ENCODE data around the gene BCAN.
"Not testable (repeated sequence)": the region's sequence is repeated elsewhere in the genome, so short reads cannot be mapped to it uniquely, and the experiment has no call there.

Gene BCAN

GRCh38 chr1:156629823-156630449 lies 12.0 kb upstream of the BCAN start:
- Histone ChIP-seq H3K9me3 (no peaks in the 10 kb centered on the region), H3K27me3 (peaks cover 9% of the 10 kb centered on the region), H3K36me3 (no peaks in the 10 kb centered on the region), H3K4me1 (peaks cover 8% of the 10 kb centered on the region), H3K4me3 (ENCODE audit: low read depth, low read length) (no peak overlapping the region)
- no peak for DNase-seq
- no peak for TF ChIP-seq CTCF (IDR thresholded peaks at IDR 0.05; ENCODE audit: low read depth, low read length)

GRCh38 chr1:156631152-156631551 lies 10.8 kb upstream of the BCAN start:
- not testable (repeated sequence) for H3K36me3 ChIP-seq; H3K4me3 ChIP-seq (ENCODE audit: low read depth, low read length); H3K27me3 ChIP-seq; H3K4me1 ChIP-seq; H3K9me3 ChIP-seq; DNase-seq

GRCh38 chr1:156632355-156632754 lies 9.6 kb upstream of the BCAN start:
- Histone ChIP-seq H3K4me3 (ENCODE audit: low read depth, low read length) (no peak overlapping the region), H3K36me3 (no peaks in the 10 kb centered on the region), H3K9me3 (no peaks in the 10 kb centered on the region), H3K27me3 (no peaks in the 10 kb centered on the region), H3K4me1 (no peaks in the 10 kb centered on the region)
- no peak for DNase-seq
- no peak for TF ChIP-seq CTCF (IDR thresholded peaks at IDR 0.05; ENCODE audit: low read depth, low read length)

- H3K9me3 ChIP-seq: no peaks in the 10 kb centered on the region
- H3K27me3 ChIP-seq: no peaks in the 10 kb centered on the region
- peaks cover 30% of the 10 kb centered on the region for H3K4me1 ChIP-seq
- DNase-seq: no peak
- no peaks in the 10 kb centered on the region for H3K36me3 ChIP-seq
- no peak overlapping the region for H3K4me3 ChIP-seq (ENCODE audit: low read depth, low read length)
- TF ChIP-seq CTCF (IDR thresholded peaks at IDR 0.05; ENCODE audit: low read depth, low read length): no peak
These were observed 3.5 kb upstream of the BCAN start for GRCh38 chr1:156638189-156638985.

- H3K27me3 ChIP-seq: no peaks in the 10 kb centered on the region
- no peaks in the 10 kb centered on the region for H3K9me3 ChIP-seq
- no peak overlapping the region for H3K4me3 ChIP-seq (ENCODE audit: low read depth, low read length)
- H3K4me1 ChIP-seq: peaks cover 30% of the 10 kb centered on the region
- peak; percentile 76 for DNase-seq
- H3K36me3 ChIP-seq: no peaks in the 10 kb centered on the region
- no peak for TF ChIP-seq CTCF (IDR thresholded peaks at IDR 0.05; ENCODE audit: low read depth, low read length)
These were observed 2.3 kb upstream of the BCAN start for GRCh38 chr1:156639601-156640101.

GRCh38 chr1:156640842-156641706 lies 843 bp upstream of the BCAN start:
- H3K36me3 ChIP-seq: no peaks in the 10 kb centered on the region; the same call in 1 of the 2 replicates
- peak overlapping the region; percentile 45 for H3K4me3 ChIP-seq (ENCODE audit: low read depth, low read length)
- no peak for TF ChIP-seq CTCF (IDR thresholded peaks at IDR 0.05; ENCODE audit: low read depth, low read length)
- no peaks in the 10 kb centered on the region for H3K27me3 ChIP-seq
- no peak for DNase-seq
- peaks cover 30% of the 10 kb centered on the region for H3K4me1 ChIP-seq
- H3K9me3 ChIP-seq: no peaks in the 10 kb centered on the region
